ENCODE measurements around the gene MR1. TPM values are rescaled to one million over a fixed set of nuclear protein-coding genes. Genes with fewer than 3 reads are reported as not detected.

The MR1 gene
- total RNA-seq, 2 experiments from 2014 or later: 7.9 to 18.3 TPM

DNA sequence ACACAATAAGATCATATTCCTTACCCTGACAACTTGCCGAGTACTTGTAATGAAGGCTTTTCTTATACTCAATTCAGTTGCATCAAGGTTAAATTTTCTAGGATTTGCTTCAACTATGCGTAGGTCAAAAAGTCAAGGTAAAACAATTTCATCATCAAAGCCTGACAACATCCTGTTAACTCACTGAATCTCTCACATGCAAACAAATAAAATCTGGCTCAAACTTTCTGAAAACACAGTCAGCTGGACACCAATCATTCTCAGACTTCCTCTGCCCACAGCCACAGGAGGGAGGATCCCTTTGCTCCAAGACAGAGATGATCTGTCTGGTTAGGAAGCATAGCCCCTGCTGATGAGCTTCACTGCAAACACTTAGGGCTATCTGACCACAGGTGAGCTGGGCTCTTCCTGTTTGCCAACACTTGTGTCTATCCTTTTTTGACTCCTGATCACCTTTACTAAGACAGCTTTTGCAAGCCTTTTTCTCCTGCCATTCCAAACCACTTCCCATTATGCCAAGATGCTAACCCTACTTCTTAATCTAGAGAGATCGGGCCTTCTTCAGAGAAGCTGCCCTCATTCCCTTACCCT, 31.1 kb upstream of the MR1 start:
- H3K4me1 ChIP-seq (ENCODE audit: insufficient read depth, low read length, poor library complexity, severe bottlenecking): no peaks in the 10 kb centered on the region
- H3K36me3 ChIP-seq (ENCODE audit: insufficient read depth, low read length): peaks cover 53% of the 10 kb centered on the region
- DNase-seq (ENCODE audit: low spot score): no peak
- ChIA-PET CTCF (ENCODE audit: unreplicated experiment) (no interaction called here), POLR2A (interaction anchor here (0.7 to 1.6 kb wide), 2 partner anchors 13 to 128 kb away, joined by 3 to 8 read pairs; no protein-coding TSS in a partner anchor)
- no peak overlapping the region for H3K4me2 ChIP-seq (ENCODE audit: low read length)
- BruUV-seq (replicated peaks): no TSS peak
- peaks cover 4% of the 10 kb centered on the region; the same call in 1 of the 2 replicates for H3K79me2 ChIP-seq (ENCODE audit: insufficient read depth, low read depth, low read length)
- no peak overlapping the region for H3K27ac ChIP-seq (ENCODE audit: low read depth, low read length, poor library complexity, severe bottlenecking)
- no peaks in the 10 kb centered on the region; the same call in 1 of the 2 replicates for H3K9me3 ChIP-seq (ENCODE audit: low read length)
- no peak for TF ChIP-seq EZH2phosphoT487 (IDR thresholded peaks at IDR 0.05; ENCODE audit: borderline replicate concordance, low read depth, low read length)
- no peaks in the 10 kb centered on the region for H3K9me2 ChIP-seq (ENCODE audit: insufficient read depth, low read length)
- intact Hi-C loops (cut with micrococcal nuclease; ENCODE audit: unreplicated experiment): no loop called here
- H3K4me3 ChIP-seq (ENCODE audit: low read depth, low read length, poor library complexity, severe bottlenecking): no peak overlapping the region
- H2AFZ ChIP-seq (ENCODE audit: low read length): no peak overlapping the region
- H4K20me1 ChIP-seq (ENCODE audit: insufficient read depth, low read length): no peaks in the 10 kb centered on the region

DNA sequence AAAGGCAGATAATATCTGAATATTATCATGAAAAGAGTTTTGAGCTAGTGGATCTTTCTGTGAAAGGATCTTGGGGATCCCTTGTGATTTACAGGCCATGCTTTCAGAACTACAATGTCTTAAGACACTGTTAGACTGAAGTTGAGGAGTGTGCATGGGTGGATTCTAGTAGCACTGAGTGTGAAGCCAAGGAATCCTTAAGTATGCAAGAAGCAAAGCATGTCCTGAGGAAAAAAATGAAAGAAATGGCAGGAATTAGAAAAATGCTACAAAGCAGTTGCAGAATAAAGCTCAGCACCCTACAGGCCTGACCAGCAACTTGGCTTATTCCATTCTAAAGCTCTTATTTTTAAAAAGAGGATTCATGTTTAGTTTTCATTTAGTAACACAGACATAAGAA, 23.0 kb upstream of the MR1 start:
- H3K4me2 ChIP-seq (ENCODE audit: low read length): no peak overlapping the region
- H3K9me3 ChIP-seq (ENCODE audit: low read length): no peaks in the 10 kb centered on the region
- POLR2A ChIA-PET: interaction anchor here (0.6 kb wide), 1 partner anchor 15 kb away, joined by 3 read pairs; no protein-coding TSS in a partner anchor
- H3K9me2 ChIP-seq (ENCODE audit: insufficient read depth, low read length): no peaks in the 10 kb centered on the region
- H3K4me3 ChIP-seq (ENCODE audit: low read depth, low read length, poor library complexity, severe bottlenecking): no peak overlapping the region
- TF ChIP-seq EZH2phosphoT487 (IDR thresholded peaks at IDR 0.05; ENCODE audit: borderline replicate concordance, low read depth, low read length): no peak
- TF ChIP-seq, protein P1, sequence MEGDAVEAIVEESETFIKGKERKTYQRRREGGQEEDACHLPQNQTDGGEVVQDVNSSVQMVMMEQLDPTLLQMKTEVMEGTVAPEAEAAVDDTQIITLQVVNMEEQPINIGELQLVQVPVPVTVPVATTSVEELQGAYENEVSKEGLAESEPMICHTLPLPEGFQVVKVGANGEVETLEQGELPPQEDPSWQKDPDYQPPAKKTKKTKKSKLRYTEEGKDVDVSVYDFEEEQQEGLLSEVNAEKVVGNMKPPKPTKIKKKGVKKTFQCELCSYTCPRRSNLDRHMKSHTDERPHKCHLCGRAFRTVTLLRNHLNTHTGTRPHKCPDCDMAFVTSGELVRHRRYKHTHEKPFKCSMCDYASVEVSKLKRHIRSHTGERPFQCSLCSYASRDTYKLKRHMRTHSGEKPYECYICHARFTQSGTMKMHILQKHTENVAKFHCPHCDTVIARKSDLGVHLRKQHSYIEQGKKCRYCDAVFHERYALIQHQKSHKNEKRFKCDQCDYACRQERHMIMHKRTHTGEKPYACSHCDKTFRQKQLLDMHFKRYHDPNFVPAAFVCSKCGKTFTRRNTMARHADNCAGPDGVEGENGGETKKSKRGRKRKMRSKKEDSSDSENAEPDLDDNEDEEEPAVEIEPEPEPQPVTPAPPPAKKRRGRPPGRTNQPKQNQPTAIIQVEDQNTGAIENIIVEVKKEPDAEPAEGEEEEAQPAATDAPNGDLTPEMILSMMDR (conservative IDR thresholded peaks at IDR 0.05; ENCODE audit: low read length): no peak
- H3K27ac ChIP-seq (ENCODE audit: low read depth, low read length, poor library complexity, severe bottlenecking): no peak overlapping the region
- H3K79me2 ChIP-seq (ENCODE audit: insufficient read depth, low read depth, low read length): peaks cover 25% of the 10 kb centered on the region
- no peaks in the 10 kb centered on the region; the same call in 1 of the 2 replicates for H3K36me3 ChIP-seq (ENCODE audit: insufficient read depth, low read length)
- H4K20me1 ChIP-seq (ENCODE audit: insufficient read depth, low read length): no peaks in the 10 kb centered on the region
- H3K4me1 ChIP-seq (ENCODE audit: insufficient read depth, low read length, poor library complexity, severe bottlenecking): no peaks in the 10 kb centered on the region
- intact Hi-C loops (cut with micrococcal nuclease; ENCODE audit: unreplicated experiment): no loop called here
- no peak overlapping the region for H2AFZ ChIP-seq (ENCODE audit: low read length)
- CTCF ChIA-PET (ENCODE audit: unreplicated experiment): no interaction called here
- no peak for DNase-seq (ENCODE audit: low spot score)
- BruUV-seq (replicated peaks): no TSS peak

DNA sequence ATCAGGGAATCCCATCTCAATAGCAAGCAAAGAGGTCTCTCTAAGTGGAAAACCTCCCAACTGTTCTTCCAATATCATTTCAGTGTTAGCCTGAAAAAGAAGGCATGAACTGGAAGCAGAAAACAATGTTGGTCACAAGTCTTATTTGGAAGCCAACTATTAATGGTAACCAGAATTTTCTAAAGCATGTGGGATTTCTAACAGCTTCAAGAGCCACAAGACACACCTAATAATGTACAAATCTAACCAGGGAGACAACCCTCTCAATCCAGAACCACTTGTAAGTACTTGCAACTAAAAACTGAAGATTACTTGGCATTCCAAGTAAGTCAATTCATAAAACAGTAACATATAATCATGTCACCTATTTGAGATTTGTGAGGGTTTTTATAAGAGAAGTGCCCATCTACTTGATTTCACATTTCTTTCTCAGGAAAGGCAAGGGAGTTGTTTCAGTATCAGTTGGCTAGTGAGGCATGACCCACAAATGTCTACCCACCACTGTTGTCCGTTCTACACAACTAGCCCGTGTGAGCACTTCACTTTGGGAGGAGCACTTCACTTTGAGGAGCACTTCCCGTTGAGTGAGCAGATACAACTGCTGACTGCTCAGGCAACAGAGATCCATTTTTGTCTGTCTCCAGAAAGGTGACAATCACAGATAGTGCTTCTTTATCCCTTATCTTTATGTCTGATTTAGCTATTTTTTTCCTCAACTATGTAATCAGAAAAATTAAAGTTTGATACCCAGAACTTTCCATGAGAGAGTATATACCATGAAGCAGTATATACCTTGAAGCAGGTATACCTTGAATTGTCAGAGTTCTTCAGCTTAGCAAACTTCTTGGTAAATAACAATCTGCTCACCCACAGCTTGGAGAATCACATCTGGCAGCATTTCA, 22.2 kb upstream of the MR1 start:
- CTCF ChIA-PET (ENCODE audit: unreplicated experiment): no interaction called here
- Histone ChIP-seq H3K9me2 (ENCODE audit: insufficient read depth, low read length) (no peaks in the 10 kb centered on the region), H3K4me3 (ENCODE audit: low read depth, low read length, poor library complexity, severe bottlenecking) (no peak overlapping the region), H3K4me1 (ENCODE audit: insufficient read depth, low read length, poor library complexity, severe bottlenecking) (no peaks in the 10 kb centered on the region), H3K79me2 (ENCODE audit: insufficient read depth, low read depth, low read length) (peaks cover 33% of the 10 kb centered on the region), H3K4me2 (ENCODE audit: low read length) (no peak overlapping the region), H3K27ac (ENCODE audit: low read depth, low read length, poor library complexity, severe bottlenecking) (no peak overlapping the region), H4K20me1 (ENCODE audit: insufficient read depth, low read length) (no peaks in the 10 kb centered on the region), H3K9me3 (ENCODE audit: low read length) (no peaks in the 10 kb centered on the region), H2AFZ (ENCODE audit: low read length) (no peak overlapping the region), H3K36me3 (ENCODE audit: insufficient read depth, low read length) (no peaks in the 10 kb centered on the region; the same call in 1 of the 2 replicates)
- no peak for TF ChIP-seq EZH2phosphoT487 (IDR thresholded peaks at IDR 0.05; ENCODE audit: borderline replicate concordance, low read depth, low read length)
- TF ChIP-seq, protein P1 (conservative IDR thresholded peaks at IDR 0.05; ENCODE audit: low read length): no peak
- no peak for DNase-seq (ENCODE audit: low spot score)
- BruUV-seq (replicated peaks): no TSS peak
- POLR2A ChIA-PET: interaction anchor here (0.6 kb wide), 2 partner anchors 8 to 15 kb away, joined by 3 read pairs; no protein-coding TSS in a partner anchor
- intact Hi-C loops (cut with micrococcal nuclease; ENCODE audit: unreplicated experiment): no loop called here
